Retina (tissue), 1 donor: Measurements from ENCODE around the gene SFT2D1.
"Not testable (repeated sequence)": the region's sequence is repeated elsewhere in the genome, so short reads cannot be mapped to it uniquely, and the experiment has no call there.

Experiments
- DNase-seq: peaks from one replicate; pipeline ENCODE4 v3.0.0-alpha.2; 2016

The SFT2D1 gene

DNA sequence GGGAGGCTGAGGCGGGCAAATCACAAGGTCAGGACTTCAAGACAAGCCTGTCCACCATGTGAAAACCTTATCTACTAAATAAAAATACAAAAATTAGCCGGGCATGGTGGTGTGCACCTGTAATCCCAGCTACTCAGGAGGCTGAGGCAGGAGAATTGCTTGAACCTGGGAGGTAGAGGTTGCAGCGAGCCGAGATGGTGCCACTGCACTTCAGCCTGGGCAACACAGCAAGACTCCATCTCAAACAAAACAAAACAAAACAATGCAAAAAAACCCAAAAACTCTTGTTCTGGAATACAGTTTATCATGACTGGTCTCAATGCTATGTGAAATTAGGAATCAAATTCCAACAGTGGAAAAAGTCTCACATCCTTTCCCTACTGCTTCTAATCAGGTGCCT lies 20.1 kb upstream of the SFT2D1 start:
- DNase-seq: not testable (repeated sequence)

DNA sequence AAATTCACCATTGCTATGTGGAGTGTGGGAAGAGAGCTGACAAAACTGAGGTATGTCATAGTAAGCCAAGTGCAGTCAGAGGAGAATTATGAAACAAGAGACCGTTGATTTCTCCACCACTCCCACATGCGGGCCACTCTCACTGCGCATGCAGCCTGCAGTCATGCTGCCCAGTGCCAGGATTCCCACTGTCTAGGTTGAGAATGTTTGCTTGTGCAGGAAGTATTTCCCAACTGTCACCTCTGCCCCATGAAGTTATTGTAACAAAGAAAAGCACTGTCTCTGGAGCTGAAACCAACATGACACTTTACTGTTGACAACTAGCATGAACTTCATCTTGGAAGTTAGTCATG lies 18.7 kb upstream of the SFT2D1 start:
- DNase-seq: no peak

DNA sequence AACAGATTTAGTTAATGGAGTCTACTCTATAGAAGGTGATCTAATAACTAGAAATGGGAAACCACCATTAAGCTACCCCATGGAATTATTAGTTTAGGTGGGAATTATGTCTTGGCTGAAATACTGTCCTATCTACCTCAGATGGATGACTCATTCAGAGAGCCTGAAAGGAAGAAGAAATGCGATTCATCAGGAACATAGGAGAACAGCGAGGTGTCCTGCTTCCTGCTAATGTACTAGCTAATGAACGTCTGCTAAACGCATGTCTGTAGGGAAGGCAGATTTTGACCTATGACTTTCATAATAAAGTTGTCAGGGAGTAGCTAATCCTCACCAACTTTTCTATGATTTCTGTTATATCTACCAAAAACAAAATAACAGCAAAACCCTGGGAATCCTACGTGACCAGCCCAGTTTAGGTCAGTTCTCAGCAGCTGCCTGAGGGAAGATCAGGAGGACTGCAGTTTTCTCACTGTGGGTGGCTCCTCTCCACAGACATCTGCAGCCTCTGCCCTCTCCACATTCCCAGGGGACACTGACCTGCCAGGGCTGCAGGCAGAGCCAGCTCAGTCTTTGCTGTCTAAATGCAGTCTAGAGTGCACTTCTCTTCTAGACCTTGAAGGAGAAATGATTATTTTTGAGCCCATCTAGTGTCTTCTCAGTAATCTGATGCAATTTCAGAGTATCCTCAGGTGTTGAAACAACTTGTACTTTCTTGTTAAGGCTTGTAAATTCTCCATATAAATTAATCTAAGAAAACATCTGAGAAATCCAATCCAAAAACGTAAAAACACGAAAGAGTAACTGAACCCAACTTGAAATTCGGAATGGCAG lies 18.1 kb upstream of the SFT2D1 start:
- no peak for DNase-seq

DNA sequence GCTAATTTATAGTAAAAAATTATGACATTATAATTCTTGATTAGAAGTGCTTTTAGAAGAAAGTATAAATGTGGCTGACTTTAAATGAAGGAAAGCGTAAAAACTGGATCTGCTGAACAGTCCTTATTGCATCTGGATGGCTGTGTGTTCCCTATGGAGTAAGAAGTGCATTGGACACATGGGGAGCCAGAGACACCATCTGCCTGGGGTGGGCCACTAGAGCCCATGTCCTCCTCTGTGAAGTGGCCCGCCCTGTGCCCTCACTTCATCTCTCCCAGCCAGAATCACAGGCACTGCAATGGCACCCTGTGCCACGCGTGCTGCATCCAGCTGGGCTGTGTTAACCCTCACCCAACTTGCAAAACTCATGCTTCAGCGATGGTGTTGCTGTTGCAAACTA lies 13.2 kb upstream of the SFT2D1 start:
- DNase-seq: no peak

DNA sequence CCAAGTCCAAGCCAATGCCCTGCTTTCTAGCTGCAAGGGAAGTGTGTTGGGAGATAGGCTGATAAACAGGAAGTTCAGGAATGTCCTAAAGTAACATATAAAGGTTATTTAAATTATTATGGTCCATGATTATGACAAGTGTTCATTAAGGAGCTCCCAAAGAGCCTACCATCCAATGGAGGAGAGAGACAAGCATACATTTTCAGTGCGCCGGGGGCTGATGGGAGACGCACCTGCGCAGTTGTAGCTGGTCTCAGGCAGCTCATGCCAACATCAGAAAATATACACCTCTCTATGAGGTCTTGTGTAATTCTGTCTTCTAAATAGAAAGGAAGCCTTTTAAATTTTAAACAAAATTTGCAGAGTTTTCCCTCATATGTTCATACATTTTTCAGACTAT lies 12.6 kb upstream of the SFT2D1 start:
- no peak for DNase-seq

DNA sequence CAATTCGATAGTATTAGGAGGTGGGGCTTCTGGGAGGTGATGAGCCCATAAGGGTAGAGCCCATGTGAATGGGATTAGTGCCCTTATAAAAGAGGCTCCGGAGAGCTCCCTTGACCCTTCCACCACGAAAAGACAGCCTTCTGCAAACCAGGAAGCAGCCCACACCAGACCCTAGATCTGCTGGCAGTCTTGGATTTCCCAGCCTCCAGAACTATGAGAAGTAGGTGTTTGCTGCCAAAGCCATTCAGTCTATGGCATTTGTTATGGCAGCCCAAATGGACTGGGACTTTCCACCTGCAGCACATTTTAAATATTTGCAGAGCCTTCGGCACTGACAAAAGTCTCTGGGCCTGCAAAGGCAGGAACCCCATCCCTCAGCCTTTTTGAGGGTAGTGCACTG lies 11.8 kb upstream of the SFT2D1 start:
- DNase-seq: no peak

DNA sequence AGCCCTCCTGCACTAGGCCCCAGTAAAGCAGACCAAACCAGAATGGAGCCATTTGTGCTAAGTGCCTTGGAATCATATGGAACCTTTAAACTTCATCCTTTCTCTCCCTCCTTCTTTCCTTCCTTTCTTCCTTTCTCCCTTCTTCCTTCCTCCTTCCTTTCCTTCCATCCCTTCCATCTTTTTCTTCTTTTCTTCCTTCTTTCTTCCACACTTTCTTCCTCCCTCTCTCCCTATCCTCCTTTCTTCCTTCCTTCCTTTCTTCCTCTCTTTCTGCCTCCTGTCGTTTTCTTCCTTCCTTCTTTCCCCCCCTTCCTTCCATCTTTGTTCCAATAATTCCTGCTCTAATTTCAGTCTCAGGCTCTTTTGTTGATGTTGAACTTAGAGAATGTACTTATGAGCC lies 11.2 kb upstream of the SFT2D1 start:
- no peak for DNase-seq

DNA sequence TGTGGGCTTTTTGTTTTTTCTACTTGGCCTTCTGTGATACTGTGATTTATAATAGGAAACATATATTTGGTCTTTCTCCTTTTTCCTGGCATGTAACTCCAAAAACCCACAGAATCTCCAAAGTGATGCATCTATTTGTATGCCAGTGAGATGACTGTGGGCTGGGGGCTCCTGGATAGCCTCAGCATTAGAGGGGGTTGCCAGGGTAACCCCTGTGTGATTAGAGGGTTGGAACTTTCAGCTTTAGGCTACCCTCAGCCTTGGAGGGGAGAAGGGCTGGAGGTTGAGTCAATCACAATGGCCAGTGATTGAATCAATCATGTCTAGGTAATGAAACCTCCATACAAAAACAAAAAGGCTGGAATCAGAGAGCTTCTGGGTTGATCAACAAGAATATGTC lies 10.6 kb upstream of the SFT2D1 start:
- no peak for DNase-seq

DNA sequence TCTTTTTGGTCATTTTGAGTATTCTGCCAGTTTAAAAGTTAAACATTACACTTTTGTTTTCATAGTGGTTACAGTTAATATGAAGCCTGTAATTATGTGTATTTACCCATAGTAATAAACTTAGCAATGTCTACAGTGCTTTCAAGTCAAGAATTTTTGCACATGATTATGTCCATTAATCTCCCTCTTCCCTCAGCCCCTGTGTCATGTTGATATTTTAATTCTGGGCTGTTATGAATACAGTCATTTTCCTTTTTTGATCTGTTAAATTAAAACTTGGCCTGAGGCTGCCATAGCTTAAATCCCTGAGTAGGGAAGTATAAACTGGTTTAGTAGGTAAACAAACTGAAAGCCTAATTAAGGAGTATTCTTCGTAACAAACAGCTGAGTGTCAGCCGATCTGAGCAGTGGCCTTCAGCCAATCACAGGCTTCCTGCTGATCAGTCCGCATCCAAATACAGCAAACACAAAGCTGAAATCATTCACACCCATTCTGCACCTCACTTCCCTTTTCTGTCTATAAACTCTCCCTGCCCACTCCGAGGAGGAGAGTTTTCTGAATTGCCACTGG lies 9.5 kb upstream of the SFT2D1 start:
- no peak for DNase-seq

DNA sequence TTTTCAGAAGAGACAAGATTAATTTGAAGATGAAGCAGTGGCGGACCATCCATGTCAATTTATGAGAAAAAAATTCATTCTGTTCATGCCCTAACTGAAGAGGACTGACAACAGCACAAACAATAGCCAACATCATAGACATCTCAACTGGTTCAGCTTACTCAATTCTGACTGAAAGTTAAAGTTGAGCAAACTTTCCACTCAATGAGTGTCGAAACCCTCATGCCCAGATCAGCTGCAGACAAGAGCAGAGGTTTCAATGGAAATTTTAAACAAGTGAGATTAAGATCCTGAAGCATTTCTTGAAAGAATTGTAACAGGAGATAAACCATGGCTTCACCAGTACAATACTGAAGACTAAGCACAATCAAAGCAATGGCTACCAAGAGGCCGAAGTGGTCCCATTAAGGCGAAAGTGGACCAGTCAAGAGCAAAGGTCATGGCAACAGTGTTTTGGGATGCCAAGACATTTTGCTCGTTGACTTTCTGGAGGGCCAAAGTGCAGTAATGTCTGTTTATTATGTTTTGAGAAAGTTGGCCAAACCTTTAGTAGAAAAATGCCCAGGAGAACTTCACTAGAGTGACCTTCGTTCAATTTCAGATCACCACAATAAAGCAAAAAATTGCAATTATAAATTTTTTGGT lies 6.1 kb upstream of the SFT2D1 start:
- DNase-seq: no peak

DNA sequence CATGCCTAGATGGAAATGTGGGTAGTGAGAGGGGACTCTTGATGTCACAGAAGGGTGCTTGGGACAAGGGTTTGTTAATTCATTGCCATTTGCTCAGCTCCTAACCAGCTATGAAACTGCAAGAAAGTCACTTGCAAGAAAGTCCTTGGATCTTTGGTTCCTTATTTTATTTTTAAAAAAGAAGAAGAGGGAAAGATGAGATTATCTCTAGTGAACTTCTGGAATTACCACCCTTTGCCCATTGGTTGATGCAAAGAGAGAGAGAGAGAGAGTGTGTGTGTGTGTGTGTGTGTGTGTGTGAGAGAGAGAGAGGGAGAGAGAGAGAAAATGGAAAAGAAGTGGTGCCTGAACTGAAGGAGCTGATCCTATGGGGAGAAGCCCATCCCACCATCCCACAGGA lies 4.6 kb upstream of the SFT2D1 start:
- DNase-seq: no peak

DNA sequence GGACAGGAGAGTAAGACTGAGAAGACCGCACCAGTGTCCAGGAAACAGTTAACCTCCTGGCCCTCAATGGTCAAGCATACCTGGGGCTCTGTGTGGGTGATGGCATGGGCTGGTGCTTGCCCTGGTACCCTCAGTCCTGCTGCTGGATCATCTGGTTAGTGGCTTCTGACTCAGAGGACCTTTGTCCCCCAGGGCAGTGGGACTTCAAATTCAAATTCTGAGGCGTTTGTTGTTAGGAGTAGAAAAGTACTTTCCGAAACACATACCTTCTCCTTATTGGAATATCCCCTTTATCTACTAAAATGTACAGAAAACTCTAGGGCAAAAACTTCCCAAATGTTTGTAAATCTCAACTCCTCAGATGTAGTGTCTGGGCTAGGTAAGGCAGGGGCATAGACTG lies 4.1 kb upstream of the SFT2D1 start:
- DNase-seq: no peak

DNA sequence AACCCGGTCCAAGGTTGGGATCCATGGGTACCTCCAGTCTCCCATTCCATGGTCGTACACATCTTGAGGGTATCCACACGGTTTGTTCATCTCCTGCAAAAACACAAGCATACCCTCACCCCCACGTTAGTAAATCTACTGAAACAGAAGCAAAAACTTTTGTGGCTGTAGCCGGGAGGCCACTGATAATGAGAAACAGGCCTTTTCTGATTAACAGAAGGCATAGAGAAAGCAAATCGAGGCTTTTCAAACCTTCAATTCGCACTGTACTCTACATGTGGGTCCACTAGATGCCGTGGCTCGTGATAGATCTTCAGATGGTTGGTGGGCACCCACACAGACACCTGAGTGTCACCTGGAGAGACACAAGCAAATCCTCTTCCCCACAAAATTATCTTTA lies 3.3 kb upstream of the SFT2D1 start:
- not testable (repeated sequence) for DNase-seq

DNA sequence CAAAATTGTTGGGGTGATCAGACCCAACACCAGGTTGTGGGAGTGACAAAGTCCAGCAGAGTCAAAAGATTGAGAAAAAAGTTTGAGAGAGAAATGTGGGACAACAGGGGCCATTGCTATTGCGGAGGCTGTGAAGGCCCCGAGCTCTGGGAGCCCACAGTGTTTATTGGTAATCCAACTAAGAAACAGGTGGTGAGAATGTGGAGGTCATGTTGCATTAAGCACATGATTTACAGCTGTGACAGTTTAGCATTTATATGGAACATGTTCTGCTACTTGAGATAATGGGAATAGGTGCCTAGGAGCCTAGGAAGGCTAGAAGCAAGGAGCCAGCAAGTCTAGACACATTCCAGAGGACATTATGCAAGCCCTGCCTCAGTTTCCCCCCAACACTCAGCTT lies 2.6 kb upstream of the SFT2D1 start:
- not testable (repeated sequence) for DNase-seq

DNA sequence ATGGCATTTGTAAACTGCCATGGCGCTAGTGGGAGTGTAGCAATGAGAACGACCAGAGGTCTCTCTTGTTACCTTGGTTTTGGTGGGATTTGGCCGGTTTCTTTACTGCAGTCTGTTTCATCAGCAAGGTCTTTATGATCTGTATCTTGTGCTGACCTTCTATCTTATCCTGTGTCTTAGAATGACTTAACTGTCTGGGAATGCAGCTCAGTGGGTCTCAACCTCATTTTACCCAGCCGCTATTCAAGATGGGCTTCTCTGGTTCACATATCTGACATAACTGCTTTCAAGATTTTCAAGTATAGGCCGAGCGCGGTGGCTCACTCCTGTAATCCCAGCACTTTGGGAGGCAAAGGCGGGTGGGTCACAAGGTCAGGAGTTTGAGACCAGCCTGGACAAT lies 1.9 kb upstream of the SFT2D1 start:
- no peak for DNase-seq

DNA sequence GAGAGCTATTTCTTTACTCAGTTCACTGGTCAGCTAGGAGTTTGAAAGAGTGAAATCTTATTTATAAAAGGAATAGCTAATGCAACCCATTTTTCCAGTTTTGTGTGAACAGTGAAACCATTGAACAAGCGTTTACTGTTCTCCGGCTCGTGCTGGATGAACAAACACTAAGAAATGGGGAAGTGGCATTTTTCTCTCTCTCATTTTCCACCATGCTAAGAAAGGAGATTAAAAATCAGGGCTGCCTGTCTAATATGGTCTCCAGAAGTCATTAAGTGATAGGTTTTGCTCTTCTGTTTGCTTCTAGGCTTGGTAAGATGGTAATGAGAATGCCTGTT lies 774 bp upstream of the SFT2D1 start:
- DNase-seq: no peak

DNA sequence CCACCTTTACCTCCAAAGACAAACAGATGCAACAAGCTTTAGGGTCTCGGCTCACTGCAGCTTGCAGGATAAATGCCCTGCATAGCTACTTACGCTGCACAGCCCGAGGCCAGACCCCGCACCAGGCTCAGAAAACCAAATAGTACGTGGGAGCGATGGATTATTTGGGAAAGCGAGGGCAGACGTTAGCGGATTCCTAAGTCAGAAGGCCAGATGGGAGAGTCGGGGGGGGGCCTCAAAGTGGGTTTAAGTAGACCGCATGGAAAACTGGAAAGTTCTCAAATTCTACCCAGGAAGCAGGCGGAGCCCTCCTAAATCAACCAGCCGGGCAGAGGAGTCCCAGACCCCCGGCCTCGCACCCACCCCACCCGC lies 382 bp downstream of the SFT2D1 start:
- no peak for DNase-seq

DNA sequence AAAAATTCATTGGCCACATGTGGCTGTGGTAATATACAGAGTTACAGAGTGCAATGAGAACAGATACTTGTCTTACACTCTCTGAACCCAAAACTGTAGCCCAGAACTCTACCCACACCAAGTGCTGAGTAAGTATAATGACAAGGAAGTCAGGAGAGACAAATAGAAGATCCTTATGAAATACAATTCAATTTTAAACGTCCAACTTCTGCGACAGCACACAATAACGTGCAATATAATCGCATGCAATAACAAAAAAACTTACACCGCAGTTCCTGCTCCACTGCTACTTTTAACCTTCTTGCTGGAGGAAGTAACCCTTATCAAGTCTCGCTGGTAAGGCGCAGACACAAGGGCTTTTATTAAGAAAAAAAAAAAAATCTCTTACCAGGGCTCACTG lies 881 bp downstream of the SFT2D1 start:
- no peak for DNase-seq

DNA sequence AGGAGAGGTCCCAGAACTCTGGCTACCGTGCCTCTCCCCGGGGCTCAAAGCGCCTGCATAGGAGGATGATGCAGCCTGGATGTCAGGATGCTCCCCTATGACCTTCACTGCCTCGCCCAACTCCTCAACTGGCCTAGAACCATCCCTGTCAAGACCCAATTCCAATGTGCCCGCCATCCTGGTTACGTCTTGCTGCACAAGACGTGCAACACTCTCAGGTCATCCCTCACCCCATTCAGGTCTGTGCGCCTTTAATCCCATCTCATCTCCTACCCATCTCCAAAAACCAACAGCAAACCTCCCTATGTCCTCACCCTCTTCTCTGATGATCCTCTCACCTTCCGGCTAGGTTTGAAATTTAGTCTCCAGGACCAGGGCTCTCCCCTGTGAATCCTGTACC lies 3.5 kb downstream of the SFT2D1 start:
- DNase-seq: no peak

DNA sequence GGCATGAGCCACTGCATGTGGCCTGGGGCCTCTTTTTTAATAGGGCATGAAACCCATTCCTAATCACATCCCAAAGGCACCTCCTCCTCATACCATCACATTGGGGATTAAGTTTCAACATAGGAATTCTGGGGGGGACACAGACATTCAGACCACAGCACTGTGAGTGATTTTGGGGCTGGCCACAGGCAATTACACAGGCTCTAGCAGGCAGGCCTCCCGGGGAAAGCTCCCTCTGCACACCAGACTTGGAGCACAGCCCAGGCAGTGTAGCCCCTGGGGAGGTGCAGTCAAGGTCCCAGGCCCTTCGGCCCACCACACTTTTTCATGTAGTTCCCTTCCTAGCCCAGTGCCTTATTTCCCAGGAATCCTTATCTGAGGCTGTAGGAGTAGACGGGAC lies 5.5 kb downstream of the SFT2D1 start:
- DNase-seq: no peak

DNA sequence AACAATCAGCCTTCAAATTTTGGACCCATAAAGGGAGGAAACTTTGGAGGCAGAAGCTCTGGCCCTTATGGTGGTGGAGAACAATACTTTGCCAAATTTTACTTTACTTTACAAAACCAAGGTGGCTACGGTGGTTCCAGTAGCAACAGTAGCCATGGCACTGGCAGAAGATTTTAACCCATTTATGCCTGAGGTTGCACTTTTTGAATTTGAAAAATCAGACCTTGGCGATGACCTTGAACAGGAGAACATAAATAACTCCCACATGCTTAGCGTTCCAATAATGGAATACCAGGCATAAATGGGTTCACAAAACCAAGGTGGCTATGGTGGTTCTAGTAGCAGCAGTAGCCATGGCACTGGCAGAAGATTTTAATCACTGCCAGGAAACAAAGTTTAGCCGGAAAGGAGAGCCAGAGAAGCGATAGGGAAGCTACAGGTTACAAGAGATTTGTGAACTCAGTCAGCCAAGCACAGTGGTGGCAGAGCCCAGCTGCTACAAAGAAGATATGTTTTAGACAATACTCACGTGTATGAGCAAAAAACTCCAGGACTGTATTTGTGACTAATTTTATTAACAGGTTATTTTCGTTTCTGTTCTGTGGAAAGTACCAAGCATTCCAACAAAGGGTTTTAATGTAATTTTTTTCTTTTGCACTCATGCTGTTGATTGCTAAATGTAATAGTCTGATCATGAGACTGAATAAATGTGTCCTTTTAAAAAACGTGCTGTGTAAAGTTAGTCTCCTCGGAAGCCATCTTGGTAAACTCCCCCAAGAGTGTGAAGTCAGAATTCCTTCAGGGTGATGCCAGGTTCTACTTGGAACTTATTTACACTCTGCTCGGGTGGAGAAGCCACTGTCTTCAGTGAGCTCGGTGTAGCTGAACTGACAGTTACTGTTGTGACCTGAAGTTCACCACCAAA lies 6.7 kb downstream of the SFT2D1 start:
- no peak for DNase-seq

DNA sequence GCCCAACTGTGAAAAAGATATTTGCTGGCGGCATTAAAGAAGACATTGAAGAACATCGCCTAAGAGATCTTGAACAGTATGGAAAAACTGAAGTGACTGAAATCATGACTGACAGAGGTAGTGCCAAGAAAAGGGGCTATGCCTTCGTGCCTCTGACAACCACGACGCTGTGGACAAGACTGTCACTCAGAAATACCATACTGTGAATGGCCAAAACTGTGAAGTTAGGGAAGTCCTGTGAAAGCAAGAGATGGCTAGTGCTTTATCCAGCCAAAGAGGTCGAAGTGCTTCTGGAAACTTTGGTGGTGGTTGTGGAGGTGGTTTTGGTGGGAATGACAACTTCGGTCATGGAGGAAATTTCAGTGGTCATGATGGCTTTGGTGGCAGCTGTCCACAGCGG lies 7.5 kb downstream of the SFT2D1 start:
- no peak for DNase-seq

DNA sequence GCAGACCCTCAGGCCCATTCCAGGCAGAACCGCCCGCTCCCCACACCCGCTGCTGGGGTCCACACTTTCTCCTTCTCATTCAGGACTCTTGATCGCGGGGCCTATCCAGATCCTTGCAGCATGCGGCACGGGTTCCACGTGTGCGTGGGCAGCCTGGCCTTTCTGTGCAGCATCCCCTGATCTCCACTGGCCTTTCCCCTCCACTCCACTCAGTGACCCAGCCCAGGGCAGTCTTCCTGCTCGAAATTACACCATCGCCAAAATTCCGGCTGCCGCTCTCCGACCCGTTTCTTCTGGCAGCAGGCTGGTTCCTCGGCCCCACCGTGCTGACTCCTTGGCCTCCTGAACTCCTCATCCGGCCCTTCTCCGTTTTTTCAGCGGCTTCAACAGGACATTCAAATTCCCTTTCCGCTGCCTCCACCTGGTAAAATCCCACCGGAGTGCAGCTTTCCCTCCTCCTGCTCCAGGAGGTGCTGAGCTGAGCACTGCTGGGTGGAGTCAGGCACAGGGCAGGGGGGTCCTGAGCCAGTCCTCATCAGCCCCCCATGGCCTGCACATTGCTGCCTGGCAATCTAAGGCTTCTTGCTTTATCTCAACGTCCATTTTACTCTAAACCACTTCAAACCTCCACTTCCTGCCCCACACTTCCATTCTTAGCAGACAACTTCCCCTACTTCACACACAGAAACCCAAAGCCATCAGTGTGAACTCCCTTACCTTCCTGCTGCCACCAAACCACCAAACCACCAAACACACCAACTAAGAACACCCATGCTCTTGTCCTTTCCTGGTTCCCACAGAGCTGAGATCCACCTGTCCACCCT lies 9.0 kb downstream of the SFT2D1 start:
- no peak for DNase-seq
